GM18511 (cell line): Measurements from ENCODE around the gene TIGD1.

Experiments used
- ATAC-seq: cut with Tn5 transposase; IDR thresholded peaks from one replicate; pipeline ENCODE4 v1.9.1; 2021; ENCODE audit warnings: mild to moderate bottlenecking, moderate library complexity; ENCODE audit not compliant: unreplicated experiment

Gene TIGD1

DNA sequence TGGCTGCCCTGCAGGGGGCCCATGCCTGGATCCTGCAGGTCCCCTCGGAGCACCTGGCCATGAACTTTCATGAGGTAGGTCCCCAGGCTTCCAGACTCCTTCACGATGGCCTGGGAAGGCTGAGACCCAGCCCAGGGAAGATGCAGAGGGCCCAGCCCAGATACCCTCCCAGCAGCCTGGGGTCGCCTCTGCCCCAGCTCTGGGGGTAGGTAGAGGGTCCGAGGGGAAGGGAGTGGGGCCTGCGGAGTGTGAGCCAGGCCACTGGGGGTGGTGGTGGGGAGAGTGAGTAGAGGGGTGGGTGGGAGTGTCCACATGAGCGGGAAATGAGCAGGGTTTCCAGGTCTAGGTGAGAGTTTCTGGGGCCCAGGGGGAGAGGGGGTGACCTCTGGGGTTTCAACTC lies 25.6 kb downstream of the TIGD1 start:
- ATAC-seq, result no peak

DNA sequence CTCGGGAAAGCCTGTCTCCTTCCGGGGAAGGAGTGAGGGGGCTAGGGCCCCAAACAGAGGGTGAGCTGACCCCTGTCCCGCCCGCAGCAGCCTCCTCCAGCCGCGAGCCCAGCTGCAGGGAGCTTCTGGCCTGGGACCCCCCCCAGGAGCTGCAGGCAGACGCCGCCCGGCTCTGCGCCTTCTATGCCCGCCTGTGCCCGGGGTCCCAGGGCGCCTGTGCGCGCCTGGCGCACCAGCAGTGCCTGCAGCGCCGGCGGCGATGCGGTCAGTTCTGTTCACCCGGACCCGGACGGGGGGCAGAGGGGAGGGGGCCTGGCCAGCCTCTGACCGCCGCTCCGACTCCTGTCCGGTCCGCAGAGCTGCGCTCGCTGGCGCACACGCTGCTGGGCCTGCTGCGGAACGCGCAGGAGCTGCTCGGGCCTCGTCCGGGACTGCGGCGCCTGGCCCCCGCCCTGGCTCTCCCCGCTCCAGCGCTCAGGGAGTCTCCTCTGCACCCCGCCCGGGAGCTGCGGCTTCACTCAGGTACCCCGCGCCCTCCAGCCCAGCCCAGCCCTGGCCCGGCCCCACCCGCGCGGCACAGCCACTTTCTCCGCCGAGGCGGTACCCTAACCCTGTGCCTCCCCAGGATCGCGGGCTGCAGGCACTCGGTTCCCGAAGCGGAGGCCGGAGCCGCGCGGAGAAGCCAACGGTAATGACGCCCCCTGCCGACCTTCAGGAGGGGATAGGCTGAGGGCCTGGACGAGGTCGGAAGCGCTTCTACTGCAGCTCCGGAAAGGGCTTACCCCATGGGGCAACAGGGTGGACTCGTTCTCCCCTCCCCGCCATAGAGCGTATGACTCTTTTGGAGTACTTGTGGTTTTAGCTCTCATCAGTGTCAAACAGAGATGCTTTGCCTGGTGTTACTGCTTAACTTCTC lies 26.4 kb downstream of the TIGD1 start:
- ATAC-seq, result no peak

DNA sequence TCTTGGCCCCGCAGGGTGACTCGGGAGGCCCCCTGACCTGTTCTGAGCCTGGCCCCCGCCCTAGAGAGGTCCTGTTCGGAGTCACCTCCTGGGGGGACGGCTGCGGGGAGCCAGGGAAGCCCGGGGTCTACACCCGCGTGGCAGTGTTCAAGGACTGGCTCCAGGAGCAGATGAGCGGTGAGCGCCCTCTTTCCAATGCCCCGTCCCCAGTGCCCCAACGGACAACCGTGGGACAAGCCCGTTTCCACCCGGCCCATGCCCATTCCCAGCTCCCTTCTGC lies 27.0 kb downstream of the TIGD1 start:
- no peak for ATAC-seq

DNA sequence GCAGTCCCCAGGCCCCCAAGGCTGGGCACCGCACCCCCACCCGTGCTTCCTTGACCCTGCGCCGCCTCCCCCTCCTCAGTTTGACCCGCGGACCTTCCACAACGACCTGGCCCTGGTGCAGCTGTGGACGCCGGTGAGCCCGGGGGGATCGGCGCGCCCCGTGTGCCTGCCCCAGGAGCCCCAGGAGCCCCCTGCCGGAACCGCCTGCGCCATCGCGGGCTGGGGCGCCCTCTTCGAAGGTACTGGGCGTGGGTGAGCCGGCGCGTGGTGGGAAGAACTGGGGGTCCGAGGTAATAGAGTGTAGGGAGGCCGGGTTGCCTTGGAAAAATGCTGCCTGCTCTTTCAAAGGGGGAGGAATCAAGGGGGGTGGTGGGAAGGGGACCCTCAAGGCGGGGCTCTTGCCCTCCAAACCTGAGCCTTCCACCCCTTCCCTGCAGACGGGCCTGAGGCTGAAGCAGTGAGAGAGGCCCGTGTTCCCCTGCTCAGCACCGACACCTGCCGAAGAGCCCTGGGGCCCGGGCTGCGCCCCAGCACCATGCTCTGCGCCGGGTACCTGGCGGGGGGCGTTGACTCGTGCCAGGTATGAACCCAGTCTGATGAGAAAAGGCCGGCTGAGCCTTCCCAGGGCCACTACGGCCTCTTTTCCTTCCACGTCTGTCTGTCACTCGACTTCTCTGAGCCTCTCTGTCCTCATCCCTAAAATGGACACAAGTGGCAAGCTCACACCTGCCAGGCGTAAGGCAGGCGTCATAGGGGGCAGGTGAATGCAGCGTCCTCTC lies 27.5 kb downstream of the TIGD1 start:
- no peak for ATAC-seq

DNA sequence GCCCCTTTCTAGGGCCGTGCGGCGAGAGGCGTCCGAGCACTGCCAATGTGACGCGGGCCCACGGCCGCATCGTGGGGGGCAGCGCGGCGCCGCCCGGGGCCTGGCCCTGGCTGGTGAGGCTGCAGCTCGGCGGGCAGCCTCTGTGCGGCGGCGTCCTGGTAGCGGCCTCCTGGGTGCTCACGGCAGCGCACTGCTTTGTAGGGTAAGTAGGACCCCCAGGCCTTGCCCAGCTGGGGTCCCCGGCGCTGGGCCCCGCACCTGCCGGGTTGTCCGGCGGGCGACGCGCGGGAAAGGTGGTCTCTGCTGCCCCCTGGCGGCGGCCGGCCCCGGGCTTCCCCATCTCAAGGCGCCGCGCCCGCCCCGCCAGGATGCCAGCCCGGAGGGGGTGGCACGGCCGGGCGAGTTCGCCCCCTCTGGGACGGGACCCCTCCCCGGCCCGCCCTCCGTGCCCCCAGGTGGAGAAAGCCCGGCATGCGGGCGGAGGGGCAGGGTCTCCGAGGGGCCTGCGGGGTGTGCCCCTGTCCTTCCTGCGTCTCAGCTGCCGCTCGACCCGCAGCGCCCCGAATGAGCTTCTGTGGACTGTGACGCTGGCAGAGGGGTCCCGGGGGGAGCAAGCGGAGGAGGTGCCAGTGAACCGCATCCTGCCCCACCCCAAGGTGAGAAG lies 28.3 kb downstream of the TIGD1 start:
- ATAC-seq, result peak; percentile 67

DNA sequence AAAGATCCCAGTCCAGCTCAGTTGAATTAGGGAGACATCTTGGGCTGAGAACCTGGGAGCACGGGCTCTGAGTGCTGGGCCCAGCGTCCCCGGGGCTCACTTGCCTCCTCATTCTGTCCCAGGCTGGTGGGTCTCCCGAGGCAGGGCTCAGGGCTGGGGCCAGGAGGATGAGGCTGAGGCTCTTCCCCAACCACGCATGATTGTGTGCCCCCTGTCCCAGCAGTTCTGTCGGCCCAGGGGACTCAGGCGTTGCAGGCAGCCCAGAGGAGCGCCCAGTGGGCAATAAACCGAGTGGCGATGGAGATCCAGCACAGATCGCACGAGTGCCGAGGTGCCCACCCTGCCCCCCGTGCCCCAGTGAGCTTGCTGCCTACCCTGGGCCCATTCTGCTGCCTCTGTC lies 29.3 kb downstream of the TIGD1 start:
- no peak for ATAC-seq

DNA sequence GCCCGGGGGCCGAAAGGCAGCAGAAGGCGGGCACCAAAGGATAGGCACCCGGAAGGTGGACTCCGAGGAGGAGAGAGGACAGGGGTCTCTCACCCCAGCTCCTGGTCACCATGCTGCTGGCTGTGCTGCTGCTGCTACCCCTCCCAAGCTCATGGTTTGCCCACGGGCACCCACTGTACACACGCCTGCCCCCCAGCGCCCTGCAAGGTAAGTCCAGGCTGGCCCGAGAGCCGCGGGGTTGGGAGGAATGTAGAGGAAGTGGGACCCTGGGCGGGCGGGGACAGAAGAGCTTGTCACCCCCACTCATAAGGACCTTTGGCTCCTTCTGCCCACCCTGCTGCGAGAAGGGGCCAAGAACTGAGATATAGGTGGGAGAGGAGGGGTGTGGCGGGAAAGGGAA lies 29.9 kb downstream of the TIGD1 start:
- no peak for ATAC-seq

DNA sequence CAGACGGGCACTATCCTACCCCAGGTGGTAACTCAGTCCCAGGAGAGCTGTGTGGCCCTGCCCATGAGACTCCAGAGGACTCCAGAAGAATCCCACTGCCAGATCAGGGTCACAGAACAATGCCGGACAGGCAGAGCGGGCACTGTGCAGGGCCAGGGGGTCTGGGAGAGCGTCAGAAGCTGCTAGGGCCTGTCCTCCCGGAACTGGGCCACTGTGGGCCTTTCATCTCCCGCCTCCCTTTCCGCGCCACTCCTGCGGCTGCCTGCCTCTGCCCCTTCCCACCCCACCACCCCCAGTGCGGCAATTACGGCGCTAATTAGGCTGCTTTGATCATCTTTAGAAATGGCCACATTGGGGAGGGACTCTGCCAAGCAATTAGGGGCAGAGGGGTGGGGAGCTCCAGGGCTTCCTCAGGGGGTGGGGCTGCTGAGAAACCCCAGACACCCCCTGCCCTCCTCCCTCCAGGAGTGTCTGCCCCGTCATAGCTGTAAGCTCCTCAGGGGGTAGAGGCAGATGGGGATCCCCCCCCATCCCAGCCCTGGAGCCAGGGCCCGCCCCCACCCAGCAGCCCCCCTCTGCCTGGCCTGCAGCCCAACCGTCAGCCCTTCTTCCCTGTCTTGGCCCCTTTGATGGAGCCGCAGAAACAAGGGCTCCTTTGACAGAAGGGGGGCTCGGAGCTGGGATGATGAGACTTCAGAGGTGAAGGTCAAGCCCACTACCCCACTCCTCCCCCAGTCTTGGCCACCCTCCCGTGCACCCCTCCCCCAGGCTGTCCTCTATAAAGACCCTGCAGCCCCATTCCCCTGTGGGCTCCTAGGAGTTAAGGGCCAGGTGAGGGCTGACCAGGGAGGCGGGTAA lies 30.5 kb downstream of the TIGD1 start, which contains the start of gene PRSS56:
Gene PRSS56 (plus strand): TSS at position 808 of the 858 bp plus-strand sequence. CDS start 211 bp downstream, outside the sequence.
- no peak for ATAC-seq

DNA sequence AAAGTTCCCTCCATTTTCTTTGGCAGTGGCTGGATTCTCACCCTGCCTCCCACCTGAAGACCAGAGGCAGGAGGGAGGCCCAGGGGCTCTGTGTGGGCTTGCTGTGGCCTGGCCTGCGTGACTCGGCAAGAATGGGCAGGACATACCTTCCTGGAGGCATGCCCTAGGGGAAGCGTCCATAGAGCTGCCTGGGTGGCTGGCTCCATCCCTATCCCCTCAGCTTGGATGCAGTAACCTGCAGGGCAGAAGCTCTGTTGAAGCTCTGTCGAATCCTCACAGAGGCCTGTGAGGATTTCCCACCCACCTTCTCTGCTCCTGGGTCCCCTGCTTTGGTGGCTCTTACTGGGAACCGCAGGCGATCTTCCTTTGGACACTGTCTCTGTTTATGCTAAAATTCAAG lies 31.5 kb downstream of the TIGD1 start:
- ATAC-seq, result no peak

DNA sequence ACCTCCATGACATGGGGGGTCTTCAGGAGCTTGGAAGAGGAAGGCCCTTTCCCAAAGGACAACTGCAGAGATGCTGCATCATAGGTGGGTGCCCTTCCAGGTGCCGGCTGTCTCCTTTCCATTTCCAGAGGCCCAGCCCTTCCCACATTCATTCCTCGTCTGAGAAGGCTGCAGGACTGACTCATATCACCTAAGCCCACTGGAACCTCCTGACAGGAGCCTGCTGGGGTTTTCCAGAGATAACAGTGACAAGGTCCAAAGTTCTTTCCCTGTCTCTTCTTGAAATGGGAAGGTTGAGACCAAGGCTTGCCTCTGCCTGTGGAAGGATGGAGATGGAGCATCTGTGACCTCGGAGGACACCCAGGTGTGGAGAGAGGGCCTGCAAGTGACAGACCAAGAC lies 33.8 kb downstream of the TIGD1 start:
- ATAC-seq, result no peak

DNA sequence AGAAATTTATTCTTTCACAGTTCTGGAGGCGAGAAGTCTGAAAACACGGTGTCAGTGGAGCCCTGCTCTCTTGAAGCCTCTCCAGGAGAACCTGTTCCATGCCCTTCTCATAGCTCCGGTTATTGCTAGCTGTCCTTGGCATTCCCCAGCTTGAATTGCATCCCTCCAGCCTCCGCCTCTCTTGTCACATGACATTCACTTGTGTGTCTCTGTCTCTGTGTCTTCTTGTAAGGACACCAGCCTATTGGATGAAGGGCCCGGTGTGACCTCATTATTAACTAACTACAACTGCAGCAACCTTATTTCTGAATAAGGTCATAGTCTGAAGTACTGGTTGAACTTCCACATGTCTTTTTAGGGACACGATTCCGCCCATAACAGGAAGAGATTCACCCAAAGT lies 34.7 kb downstream of the TIGD1 start:
- ATAC-seq, result no peak

DNA sequence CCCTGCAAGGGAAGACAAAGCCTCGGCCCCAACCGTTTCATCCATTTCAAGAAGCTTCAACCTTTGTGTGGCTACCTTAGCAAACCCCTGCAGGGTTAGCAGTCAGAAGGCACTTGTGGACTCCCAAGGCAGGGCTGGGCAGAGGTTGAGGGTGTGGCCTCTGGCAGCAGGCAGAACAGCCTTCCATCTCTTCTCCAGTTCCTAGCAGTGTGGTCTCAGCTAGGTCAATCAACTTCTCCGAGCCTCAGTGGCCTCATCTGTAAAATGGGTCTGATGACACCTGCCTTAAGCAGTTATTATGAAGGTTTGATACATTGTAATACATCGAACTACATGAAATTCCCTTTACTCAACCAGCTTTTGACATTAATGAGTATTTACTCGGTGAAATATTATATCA lies 37.0 kb downstream of the TIGD1 start:
- ATAC-seq, result no peak

DNA sequence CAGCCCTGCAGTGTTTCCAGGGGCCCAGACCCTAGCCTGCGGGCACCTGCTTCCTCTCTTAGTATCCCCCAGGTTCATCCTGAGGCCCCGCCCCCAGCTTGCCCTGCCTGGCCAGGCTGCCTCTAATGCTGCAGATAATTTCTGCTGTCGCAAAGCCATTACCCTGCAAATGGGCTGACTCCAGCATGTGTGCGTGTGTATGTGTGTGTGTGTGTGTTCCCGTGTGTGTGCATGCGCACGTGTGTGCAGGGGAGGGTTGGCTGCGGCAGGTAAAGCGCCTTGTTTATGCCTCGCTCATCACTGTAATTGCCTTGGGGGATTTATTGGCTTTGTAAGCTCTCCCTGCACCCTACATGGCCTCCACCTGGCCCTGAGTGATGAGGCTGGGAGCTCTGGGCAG lies 37.8 kb downstream of the TIGD1 start:
- ATAC-seq, result no peak

DNA sequence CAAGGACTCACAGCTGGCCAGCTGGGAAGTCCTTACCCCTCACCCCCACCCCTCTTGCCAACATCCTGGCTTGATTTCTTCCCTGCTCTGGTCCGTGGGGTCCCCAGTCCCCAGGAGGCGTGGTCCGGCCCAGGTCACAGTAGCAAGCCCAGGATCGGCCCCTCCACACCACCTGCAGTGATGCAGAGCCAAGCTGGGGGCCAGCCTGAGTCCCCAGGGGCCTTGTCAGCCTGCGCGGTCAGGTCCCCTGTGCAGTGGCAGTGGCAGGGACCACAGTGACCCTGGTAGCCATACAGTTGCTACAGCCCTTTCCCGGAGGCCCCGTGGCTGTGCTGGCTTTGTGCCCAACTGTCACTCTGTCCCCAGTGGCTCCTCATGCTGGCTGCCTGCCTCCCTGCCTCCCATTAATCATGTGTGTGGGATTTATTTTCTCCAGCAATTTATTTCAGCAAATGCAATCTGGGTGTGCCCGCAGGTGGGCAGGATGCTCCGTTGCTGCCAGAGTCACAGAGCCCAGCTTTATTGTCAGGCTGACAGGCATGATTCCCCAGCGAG lies 38.9 kb downstream of the TIGD1 start:
- ATAC-seq, result no peak

DNA sequence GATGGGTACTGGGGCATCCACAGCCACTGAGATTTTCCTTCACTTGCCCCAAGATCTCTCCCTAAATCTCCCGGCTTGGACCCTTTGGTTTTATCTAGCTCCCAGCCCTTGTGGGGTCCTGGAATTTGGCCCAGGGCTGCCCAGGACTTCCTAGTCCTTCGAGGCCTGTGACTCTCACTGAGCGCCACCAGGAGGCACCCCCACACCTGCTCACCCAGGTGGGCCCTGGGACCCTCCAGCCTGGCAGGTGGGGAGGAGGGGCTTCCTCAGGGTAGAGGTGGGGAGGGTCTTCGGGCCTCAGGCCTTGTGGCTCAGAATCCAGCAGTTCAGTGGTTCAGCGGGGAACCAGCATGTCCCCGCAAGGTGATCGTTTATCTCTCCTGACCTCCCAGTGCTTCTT lies 42.1 kb downstream of the TIGD1 start:
- ATAC-seq, result no peak

DNA sequence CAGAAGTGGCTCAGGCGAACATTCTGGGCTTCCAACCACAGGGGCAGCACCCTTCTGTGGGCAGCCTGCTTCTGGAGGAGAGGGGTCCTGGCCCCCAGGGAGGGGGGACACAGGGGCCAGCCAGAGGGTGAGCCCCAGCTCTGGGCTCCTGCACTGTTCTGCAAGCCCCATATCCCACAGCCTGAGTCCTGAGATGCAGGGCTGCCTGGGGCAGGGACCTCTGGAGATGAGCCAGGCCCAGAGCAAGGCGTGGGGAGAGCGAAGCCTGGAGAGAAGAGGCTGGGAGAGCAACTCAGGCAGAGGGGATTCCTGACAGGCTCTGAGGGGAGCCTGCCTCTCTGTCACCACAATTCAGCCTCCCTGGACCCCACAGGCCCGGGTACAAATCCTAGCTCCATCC lies 43.6 kb downstream of the TIGD1 start:
- no peak for ATAC-seq

DNA sequence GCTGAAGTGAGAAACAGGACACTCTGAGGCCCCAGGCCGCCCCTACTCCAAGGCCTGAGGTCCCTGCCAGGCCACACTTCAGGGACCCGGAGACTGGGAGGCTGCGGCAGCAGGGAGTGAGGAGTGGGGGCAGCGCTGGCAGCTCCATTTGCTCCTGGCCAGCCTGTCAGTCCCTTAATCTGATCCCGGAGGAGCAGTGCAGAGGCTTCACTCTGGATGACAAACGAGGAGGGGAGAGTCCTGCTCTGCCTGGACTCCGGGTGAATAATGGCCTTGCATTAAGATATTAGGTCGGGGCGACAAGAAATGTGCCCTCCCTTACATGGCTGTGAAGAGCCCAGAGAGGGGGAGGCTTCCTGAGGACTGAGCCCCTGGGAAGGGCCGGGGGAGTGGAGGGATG lies 44.5 kb downstream of the TIGD1 start:
- ATAC-seq, result no peak

DNA sequence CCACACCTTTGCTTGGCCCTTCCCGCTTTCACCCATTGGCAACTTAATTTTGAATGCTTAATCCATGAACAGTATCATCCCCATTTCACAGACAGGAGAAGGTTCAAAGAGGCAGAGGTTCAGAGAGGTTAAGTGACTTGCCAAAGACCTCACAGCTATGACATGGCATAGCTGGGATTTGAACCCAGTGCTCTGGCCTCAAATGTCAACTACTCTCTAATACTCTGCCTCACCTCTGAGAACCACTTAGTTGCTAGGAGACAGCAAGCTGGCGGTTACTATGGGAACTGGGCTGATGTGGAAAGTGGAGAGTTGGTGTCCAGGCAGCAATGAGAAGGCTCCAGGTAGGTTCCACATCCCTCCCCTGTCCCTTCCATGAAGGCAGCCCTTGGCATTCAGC lies 45.9 kb downstream of the TIGD1 start:
- no peak for ATAC-seq

DNA sequence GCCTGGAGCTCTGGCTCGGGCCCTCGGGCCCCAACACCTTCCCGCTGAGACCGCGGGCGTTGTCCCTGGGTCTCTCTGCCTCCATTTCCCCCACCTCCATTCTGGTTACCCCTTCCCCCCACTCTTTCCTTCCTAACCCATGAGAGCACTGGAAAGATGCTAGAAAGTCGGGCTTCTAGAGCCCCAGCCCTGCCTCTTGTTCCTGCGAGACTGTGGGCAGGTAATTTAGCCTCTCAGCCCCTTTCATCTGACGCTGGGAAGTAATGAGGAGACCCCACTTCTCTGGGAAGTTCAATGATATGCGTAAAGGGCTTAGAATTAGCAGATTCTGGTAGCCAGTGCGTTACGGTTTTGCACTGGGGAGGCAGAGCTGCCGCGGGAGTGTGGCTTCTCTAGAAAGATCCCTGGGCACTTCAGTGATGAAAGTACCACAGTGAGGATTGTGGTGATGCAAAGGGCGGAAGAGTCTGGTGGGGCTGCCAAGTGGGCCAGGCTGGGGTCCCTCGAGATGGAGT lies 46.5 kb downstream of the TIGD1 start:
- no peak for ATAC-seq
